ENCODE results near the gene XCR1.
"Not testable (repeated sequence)": the region's sequence is repeated elsewhere in the genome, so short reads cannot be mapped to it uniquely, and the experiment has no call there.

Gene XCR1

GRCh38 chr3:46049093-46049492 lies 21.8 kb upstream of the XCR1 start:
- no peak for TF ChIP-seq CTCF (IDR thresholded peaks at IDR 0.05; ENCODE audit: control insufficient read depth, insufficient read depth, low read depth, low read length, missing control alignments)
- DNase-seq (ENCODE audit: low read depth) = no peak
- H3K4me3 ChIP-seq (ENCODE audit: control insufficient read depth, low read depth, low read length) = no peak overlapping the region

GRCh38 chr3:46046231-46046630 lies 18.9 kb upstream of the XCR1 start:
- not testable (repeated sequence) for H3K4me3 ChIP-seq (ENCODE audit: control insufficient read depth, low read depth, low read length); DNase-seq (ENCODE audit: low read depth)

- no peak for DNase-seq (ENCODE audit: low read depth)
- no peak for TF ChIP-seq CTCF (IDR thresholded peaks at IDR 0.05; ENCODE audit: control insufficient read depth, insufficient read depth, low read depth, low read length, missing control alignments)
- no peak overlapping the region for H3K4me3 ChIP-seq (ENCODE audit: control insufficient read depth, low read depth, low read length)
Measured at GRCh38 chr3:46038916-46039315, 11.6 kb upstream of the XCR1 start.

GRCh38 chr3:46038071-46038470 lies 10.8 kb upstream of the XCR1 start:
- not testable (repeated sequence) for DNase-seq (ENCODE audit: low read depth)

GRCh38 chr3:46036191-46036590 lies 8.9 kb upstream of the XCR1 start:
- TF ChIP-seq CTCF (IDR thresholded peaks at IDR 0.05; ENCODE audit: control insufficient read depth, insufficient read depth, low read depth, low read length, missing control alignments) = no peak

More at GRCh38 chr3:46038071-46038470, 10.8 kb upstream of the XCR1 start:
- H3K4me3 ChIP-seq (ENCODE audit: control insufficient read depth, low read depth, low read length) = not testable (repeated sequence)

GRCh38 chr3:46031747-46032146 lies 4.5 kb upstream of the XCR1 start:
- TF ChIP-seq CTCF (IDR thresholded peaks at IDR 0.05; ENCODE audit: control insufficient read depth, insufficient read depth, low read depth, low read length, missing control alignments) = no peak
- H3K4me3 ChIP-seq (ENCODE audit: control insufficient read depth, low read depth, low read length) = no peak overlapping the region
- DNase-seq (ENCODE audit: low read depth) = no peak

More at GRCh38 chr3:46036191-46036590, 8.9 kb upstream of the XCR1 start:
- no peak for DNase-seq (ENCODE audit: low read depth)
- H3K4me3 ChIP-seq (ENCODE audit: control insufficient read depth, low read depth, low read length) = no peak overlapping the region

GRCh38 chr3:46031269-46031668 lies 4.0 kb upstream of the XCR1 start:
- no peak overlapping the region for H3K4me3 ChIP-seq (ENCODE audit: control insufficient read depth, low read depth, low read length)
- DNase-seq (ENCODE audit: low read depth) = no peak
- no peak for TF ChIP-seq CTCF (IDR thresholded peaks at IDR 0.05; ENCODE audit: control insufficient read depth, insufficient read depth, low read depth, low read length, missing control alignments)

GRCh38 chr3:46030626-46031025 lies 3.3 kb upstream of the XCR1 start:
- no peak overlapping the region for H3K4me3 ChIP-seq (ENCODE audit: control insufficient read depth, low read depth, low read length)
- no peak for TF ChIP-seq CTCF (IDR thresholded peaks at IDR 0.05; ENCODE audit: control insufficient read depth, insufficient read depth, low read depth, low read length, missing control alignments)
- no peak for DNase-seq (ENCODE audit: low read depth)

All from AG09309 (cell line).